HG02970 (cell line): ENCODE data around the gene LAMA1.
"Not testable (repeated sequence)": the region's sequence is repeated elsewhere in the genome, so short reads cannot be mapped to it uniquely, and the experiment has no call there.

ENCODE experiments used
- ATAC-seq: cut with Tn5 transposase; IDR thresholded peaks from one replicate; pipeline ENCODE4 v1.9.1; 2021; ENCODE audit warnings: mild to moderate bottlenecking, moderate library complexity, moderate number of reproducible peaks; ENCODE audit not compliant: unreplicated experiment, low FRiP score

LAMA1 gene, protein sequence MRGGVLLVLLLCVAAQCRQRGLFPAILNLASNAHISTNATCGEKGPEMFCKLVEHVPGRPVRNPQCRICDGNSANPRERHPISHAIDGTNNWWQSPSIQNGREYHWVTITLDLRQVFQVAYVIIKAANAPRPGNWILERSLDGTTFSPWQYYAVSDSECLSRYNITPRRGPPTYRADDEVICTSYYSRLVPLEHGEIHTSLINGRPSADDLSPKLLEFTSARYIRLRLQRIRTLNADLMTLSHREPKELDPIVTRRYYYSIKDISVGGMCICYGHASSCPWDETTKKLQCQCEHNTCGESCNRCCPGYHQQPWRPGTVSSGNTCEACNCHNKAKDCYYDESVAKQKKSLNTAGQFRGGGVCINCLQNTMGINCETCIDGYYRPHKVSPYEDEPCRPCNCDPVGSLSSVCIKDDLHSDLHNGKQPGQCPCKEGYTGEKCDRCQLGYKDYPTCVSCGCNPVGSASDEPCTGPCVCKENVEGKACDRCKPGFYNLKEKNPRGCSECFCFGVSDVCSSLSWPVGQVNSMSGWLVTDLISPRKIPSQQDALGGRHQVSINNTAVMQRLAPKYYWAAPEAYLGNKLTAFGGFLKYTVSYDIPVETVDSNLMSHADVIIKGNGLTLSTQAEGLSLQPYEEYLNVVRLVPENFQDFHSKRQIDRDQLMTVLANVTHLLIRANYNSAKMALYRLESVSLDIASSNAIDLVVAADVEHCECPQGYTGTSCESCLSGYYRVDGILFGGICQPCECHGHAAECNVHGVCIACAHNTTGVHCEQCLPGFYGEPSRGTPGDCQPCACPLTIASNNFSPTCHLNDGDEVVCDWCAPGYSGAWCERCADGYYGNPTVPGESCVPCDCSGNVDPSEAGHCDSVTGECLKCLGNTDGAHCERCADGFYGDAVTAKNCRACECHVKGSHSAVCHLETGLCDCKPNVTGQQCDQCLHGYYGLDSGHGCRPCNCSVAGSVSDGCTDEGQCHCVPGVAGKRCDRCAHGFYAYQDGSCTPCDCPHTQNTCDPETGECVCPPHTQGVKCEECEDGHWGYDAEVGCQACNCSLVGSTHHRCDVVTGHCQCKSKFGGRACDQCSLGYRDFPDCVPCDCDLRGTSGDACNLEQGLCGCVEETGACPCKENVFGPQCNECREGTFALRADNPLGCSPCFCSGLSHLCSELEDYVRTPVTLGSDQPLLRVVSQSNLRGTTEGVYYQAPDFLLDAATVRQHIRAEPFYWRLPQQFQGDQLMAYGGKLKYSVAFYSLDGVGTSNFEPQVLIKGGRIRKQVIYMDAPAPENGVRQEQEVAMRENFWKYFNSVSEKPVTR (N-terminal part only)

DNA sequence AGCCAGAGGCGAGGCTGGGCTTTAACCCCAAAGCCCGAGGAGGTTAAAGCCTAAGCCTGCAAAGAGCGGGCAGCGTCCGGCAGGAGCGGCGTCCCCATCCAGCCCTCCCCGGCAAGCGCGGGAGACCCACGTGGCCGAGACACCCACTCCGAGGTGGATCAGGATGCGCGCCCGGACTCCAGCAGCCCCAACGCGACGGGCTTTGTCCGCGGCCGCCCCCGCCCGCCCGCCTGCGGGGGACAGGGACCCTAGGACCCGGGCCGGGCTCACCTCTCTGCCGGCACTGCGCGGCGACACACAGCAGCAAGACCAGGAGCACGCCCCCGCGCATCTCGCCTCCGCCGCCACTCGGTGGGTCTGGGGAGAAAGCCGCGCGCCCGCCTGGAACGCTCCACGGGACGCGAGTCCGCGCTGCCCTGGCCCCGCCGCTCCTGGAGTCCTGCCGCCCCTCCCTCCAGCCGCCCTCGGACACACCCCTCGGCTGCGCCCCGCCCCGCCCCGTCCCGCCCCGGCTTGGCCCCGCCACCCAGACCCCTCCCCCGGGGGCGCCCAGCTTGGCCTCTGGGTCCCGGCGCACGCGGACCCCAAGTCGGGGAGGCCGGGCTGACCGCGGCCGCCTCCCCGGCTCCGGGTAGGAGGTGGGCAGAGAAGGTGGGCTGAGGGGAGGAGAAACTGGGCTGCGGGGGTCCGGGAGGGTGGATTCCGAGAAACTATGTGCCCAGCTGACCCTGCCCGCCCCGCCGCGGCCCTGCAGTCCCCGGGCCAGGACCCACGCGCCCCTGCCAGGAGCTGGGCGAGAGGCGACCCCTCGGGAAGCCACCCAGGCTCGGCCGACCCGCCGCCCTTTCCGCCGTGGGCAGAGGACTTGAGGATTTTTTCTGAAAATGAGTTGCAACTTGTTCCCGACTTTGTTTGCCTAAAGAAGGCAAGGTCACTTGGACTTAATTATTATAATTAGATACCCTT is at the start of gene LAMA1:
Gene LAMA1, minus strand, starts transcription at position 408 of the 966 bp plus-strand sequence. Its CDS starts 77 bp downstream, at position 331.
- ATAC-seq, result no peak

DNA sequence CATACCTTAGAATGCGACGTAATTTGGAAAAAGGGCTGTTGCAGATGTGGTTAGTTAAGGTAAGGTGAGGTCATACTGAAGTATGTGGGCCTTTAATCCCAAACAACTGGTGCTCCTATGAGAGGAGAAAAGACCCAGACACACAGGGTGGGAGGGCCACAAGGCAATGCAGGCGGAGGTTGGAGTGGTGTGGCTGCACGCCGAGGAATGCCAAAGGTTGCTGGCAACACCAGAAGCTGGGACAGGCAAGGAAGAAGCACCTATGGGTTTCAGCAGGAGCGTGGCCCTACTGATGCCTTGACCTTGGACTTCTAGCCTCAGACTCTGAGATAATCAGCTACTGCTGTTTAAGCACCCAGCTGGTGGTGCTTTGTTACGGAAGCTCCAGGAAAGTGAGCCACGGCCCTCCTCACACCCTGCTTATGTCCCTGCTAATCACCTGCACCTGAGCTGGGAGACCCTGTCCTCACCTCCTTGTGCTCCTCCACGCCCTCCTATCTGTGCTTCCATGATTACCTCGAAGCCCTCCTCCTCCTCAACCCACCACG is 48.3 kb upstream of the LAMA1 start:
- no peak for ATAC-seq

DNA sequence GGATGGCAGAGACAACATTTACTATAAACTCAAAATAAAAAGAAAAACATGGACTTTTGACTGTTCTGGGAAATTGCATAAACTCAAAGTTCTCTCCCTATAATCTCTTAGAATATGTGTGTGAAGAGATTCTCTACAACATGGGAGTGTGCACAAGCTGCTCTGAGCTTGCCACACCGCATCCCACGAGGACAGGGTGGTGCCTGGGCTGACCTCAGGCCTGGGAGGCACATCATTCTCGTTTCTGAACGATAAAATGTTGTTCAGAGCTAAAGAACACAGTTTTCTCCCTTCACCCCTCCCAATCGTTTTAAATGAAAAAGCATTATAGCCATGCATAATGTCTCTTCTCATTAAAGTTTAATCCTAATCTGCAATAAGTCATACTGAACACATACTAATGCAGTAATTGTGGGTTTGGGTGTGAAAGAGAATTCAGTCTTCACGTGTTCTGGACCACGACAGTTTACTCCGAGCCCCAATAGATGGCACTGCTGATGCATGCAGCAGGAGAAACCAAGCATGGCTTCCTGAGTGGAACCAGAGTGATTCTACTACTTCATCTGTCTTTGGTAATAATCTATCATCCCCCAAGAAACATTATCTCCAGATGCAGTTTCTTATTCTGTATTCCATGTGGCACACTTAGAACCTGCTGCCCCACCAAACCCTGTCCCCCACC is 46.9 kb upstream of the LAMA1 start:
- no peak for ATAC-seq

DNA sequence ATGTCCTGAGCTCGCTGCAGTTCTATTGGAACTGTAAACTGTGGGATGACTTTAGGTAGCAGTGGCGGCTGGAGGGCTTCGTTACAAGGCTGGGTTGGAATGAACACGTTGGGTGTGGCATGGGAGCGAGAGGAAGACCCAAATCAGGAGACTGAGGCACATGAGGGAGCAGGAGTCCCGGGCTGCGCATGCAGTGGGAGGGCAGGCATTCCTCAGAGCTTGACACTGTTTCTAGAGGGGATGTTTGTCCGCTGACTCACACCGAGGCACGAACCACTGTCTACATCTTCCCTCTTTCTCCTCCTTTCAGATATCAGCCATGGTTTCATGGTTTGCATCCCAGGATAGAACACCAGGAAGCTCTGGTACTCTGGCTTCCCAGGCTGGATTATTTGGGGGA is 40.6 kb upstream of the LAMA1 start:
- no peak for ATAC-seq

DNA sequence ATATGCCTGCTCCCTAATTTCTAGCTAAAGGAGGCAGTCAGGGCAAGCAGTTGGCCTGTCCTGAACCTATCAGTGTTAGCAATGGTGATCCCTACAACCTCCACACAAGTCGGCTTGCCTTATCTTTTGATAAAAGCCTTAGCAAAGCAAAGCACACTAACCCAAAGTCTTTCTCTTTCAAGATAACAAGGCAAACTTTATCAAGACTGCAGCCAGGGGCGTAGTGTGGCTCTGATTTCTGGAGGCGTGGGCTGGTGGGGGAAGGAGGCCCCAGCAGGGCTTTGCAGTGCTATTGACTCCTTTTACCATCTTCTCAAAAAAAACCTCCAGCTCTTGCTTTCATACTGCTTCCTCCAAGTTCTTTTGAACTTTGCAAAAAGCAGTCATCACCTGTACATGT is 40.2 kb upstream of the LAMA1 start:
- no peak for ATAC-seq

DNA sequence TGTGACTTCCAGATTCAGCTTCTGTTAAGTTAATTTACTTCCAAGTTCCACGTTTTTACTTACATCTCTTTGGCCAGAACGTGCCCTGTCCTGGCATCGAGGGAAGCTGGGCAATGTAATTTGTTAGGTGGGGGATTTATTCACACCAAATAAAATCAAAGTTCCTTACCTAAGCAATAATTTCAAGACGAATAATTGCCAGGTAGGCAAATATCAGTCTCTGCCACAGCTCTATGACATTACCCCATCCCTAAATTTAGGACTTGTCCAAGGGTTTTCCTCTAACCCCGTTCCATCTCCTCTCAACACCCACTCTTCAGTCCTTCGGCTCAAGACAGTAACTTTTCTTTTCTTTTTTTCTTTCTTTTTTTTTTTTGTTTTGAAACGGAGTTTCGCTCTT is 38.3 kb upstream of the LAMA1 start:
- no peak for ATAC-seq

DNA sequence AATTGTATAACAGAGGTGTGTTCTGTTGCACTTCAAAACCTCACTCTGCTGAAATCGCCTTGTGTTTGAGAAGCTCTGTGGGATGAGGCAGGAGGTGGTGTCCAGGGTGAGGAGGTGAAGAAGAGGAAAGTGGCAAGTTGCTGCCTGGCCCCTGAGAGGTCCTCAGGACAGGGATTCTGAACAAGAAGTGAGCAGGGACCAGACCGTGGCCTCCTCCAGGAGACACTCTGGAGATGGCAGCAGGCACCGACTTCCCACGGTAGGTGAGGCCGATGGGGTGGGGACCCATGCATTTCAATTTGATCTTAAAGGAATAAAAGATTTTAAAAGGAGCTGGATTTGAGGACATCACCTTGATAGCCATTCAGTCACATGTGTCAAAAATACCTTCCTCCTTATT is 37.5 kb upstream of the LAMA1 start:
- no peak for ATAC-seq

DNA sequence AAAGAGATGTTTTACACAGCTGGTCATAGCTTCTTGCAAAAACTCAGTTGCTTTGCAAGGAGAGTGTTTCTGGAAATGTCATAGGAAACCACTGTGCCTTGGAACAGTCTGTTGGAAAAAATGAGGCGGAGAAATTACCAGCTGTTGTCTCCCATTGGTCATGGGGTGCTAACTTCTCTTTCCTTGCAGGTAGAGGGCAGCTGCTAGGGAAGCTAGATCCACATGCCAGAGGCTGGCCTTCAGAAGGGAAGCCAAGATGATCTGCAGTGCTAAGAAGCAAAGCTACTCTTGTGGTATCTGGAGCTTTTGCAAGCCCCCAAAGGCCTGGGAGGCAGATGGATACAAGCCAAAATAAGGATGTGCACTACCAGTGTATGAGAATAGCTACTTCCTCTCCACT is 34.8 kb upstream of the LAMA1 start:
- no peak for ATAC-seq

DNA sequence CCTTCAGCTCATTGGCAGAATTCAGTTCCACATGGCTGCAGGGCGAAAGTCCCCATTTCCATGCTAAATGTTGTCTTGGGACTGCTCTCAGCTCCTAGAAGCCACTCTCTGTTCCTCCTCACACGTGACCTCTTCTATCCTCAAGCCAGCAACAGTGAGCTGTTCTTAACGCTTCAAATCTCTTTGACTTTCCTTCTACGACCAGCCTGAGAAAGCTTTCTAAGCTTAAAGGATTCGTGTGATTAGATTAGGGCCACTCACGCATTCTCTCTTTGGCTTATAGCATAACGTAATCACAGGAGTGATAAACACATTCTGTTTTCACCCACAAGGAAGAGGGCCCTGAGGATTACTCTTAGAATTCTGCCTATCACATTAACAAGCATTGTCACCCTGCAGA is 29.8 kb upstream of the LAMA1 start:
- no peak for ATAC-seq

DNA sequence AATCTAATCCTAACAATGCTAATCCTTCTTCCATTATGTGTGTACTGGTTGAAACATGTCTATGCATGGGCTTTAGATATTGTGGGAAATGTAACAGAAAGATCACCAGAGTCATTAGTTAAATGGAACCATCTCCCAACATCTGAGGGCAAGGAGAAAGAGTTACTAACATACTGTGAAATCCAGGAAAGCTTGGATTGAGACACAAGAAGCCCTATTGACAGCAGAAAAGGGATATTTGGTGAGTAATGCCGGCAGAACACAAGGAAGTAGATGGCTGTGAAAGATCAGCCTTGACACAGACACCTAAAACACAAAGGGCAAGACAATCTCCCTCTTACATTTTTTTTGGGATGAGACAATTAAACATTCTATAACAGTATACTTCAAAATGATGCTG is 28.5 kb upstream of the LAMA1 start:
- ATAC-seq, result no peak

DNA sequence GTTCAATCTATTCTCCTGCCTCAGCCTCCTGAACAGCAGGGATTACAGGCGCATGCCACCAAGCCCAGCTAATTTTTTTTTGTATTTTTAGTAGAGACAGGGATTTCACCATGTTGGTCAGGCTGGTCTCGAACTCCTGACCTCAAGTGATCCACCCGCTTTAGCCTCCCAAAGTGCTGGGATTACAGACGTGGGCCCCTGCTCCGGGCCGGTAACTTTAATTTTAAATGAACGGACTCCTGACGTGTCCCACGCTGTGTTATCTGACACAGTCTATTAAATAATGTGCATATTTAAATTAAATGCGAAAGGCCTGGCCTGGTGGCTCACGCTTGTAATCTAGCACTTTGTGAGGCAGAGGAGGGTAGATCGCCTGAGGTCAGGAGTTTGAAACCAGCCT is 27.3 kb upstream of the LAMA1 start:
- ATAC-seq, result not testable (repeated sequence)

DNA sequence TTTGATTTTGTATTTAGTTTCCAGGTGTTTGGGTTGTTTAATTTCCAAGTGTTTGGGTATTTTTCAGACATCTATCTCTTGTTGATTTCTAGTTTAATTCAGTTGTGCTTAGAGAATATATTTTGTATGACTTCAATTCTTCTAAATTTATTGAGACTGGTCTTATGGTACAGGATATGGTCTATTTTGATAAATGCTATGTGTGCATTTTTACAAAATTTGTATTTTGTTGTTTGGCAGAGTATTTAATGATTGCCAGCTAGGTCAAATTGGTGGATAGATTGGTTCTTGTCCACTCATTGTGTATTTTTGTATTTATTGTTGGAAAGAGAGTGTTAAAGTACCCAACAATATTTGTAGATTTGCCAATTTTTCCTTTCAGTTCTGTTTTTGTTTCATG is 23.7 kb upstream of the LAMA1 start:
- no peak for ATAC-seq

DNA sequence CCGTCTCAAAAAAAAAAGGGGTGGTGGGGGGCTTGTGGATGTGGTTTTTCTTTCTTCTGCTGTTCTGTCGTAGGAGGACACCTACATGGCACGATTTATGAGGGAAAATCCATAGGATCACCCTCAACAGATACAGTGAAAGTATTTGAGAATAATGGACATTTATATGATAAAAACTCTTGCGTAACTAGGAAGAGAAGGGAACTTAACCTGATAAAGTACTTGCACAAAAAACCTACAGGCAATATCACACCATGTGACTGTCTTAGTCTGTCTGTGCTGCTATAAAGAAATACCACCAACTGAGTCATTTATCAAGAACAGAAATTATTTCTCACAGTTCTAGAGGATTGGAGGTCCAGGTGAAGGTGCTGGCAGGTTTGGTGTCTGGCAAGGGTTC is 21.8 kb upstream of the LAMA1 start:
- ATAC-seq, result no peak

DNA sequence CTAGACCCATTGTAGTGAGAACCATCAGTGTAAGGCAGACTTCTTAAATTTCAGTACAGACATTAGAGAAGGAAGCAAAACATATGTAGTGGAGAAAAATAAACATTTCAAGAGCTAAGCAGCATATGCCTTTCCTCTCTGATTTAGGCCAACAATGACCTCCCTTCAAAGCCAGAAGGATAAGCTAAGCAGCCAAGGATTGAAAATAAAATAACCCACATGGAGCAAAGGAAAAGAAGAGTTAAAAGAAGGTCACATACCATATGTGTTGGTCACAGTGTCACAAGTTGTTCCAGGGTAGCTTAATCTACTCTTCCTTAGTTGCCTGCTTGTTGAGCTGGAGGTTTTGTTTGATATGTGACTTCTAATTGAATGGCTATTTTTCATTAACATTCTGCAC is 15.6 kb upstream of the LAMA1 start:
- ATAC-seq, result no peak

DNA sequence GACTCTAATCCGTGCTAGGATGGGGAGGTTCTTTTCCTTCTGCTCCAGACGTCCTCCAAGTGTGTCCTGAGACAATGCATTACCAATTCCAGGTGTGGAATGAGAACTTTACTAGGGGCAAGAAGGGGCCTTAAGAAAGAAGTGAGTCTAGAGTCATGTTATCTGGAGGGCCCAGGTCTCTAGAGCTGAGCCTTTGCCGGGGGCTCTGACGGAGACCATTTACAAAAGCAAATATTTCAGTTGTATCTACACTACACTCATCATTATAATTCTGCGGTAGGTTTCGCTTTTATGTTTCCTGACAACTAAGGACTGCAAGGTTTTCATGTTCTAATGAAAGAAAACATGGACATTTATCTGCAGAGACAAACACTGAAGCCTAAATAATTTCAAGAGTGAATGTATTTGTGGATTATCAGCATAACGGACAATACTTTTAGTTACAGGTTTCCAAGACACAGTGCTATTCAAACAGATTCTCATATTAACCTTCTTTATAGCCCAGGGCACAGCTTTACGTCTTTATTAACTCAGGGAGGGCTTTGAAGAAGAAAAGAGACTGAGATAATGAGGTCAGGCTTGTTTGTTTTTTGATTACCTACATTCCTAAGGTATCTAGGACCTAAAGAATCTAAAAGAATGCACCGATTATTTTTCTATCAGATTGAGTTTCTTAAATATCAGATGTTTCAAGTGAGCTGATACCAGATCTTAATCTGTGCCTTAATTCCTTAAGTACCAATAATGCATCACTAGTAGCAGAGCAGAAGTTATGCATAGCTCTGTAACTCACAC is 15.0 kb upstream of the LAMA1 start:
- no peak for ATAC-seq

DNA sequence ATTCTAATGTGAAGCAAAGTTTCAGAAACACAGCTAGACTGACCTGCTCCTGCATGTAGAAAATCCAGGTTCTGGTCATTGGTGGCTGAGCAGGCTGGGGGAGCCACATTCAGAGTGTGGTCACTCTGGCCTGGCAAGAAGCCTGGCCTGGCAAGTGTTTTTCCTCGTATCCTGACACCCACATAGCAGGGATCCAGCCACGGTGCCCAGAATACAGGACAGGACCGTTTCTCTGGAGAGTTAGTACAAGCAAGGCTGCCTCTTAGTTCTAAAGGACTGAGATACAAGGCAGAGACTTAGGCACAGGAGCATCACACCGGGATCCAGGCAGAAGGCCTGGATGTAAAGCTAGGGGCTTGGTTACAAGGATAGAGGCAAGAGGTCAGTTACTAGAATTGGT is 4.8 kb upstream of the LAMA1 start:
- no peak for ATAC-seq

DNA sequence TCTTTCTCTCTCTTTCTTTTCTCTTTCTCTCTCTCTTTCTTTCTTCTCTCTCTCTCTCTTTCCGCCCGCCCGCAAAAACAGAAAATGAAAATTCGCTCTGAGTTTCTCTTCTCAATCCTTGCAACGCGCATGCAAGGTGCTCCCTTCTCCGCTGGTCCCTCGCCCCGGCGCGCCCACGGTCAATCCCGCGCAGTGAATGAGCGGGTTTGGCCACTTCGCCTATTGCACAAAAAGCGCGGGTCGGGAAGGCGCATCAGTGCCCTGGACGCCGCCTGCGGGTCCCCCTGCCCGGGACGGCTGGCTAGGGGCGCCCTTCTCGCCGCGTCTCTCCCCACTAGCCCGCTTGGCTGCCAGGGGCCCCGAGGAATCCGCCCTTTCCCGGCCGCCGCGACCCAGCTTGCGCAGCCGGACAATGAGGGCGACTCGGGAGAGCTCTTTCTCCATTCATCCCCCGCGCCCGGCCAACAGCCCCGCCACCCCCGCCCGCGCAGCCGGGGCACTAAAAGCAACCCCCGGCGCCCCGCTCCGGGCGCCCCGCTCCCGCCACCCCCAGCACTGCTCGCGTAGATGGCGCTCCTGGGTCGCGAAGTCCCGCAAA is 706 bp downstream of the LAMA1 start:
- ATAC-seq, result no peak
